NCI-H2029 treated with DMSO at 0.1 percent for 48 hours (cell line): Measurements from ENCODE around the gene SEMA3A.

Source experiments
- DNase-seq: peaks from one replicate; lab custom pipeline; 2025; lab: John Stamatoyannopoulos, UW

The SEMA3A gene

DNA sequence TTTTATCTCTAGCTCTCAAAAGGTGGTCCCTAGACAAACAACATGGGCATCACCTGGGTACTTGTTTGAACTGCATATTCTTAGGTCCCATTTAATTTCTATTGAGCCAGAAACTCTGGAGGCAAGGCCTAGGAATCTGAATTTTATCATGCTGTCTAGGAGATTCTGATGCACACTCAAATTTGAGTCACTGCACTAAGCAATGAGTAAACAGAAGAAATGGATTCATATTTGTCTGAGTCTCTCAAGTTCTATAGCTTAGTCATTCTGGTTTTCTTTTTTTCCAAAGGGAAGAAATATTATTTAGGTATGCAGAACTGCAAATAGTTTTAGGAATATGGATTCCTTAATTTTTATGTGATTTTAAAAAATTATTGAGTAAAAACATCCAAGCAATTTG, 185.5 kb downstream of the SEMA3A start:
- DNase-seq = no peak

DNA sequence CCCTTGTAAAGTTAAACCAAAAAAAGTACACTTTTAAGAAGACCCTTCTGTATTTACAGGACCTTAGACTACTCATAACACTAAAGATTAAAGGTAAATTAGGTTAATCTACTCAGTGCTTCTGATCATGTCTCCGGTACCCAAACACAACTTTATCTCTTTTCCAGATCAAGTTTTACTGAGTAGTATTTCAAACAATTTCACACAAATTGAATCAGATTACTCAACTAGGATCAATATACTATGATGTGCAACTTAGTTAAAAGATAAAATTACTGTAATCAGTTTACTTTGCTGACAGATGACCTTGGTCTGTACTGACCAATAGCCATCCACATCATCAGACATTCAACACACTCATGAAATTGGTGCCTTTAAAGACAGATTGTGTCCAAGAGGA, 191.4 kb downstream of the SEMA3A start:
- no peak for DNase-seq

GRCh38 chr7:84002348-84002747, 192.2 kb downstream of the SEMA3A start:
- DNase-seq = no peak

- no peak for DNase-seq
These were observed 197.7 kb downstream of the SEMA3A start for GRCh38 chr7:83996879-83997278.

DNA sequence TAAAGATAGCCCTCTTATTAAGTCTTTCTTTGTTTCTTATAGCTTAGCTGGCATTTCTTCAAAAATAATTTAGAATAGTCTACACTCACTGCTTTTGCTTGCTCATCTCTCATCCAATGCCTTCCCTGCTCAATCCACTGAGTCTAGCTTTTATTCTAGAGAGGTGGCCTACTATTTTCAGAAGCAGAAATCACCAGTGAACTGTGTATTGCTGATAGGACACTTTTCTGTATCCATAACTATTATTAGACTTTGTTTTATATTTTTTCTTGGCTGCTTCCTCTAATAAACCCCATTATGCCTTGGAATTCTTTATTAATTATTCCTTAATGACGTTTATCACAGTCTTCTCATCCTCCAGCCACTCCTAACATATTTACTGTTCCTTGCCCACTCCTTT, 206.8 kb downstream of the SEMA3A start:
- DNase-seq = no peak

DNA sequence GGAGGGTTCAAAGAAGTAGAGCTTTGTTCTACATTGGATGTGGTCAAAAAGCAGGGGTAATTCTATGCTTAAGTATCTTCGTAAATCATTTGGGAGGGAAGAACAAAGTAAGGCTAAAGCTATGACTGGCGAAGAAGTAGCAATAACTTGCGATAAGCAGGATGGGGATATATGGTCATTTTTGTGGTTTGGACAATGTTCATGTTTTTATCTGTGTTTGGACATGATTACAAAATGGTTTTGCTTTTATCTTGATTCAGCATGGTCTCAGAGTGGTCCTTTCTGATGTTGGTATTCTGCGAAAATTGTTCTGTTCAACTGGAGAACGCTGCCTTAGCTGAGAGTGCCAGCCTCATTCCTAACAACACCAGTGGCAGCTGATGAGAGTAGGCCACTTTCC, 208.8 kb downstream of the SEMA3A start:
- no peak for DNase-seq

DNA sequence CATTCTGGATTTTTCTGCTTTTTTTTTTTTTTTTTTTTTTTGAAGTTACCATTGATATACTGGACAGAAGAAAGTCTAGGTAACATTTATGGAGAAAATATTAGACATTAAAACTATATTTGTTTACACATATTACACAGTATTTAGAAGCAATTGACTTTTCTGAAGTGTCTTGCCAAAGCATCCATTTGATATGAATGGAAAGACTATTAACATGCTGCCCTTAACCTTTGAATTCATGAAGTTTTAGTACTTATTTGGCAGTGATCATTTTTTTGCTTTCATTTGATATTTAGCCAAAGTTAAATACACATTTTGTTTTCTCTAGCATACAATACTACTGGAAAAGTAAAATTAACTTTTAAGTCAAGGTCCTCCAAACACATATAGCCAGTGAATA, 210.0 kb downstream of the SEMA3A start:
- no peak for DNase-seq

DNA sequence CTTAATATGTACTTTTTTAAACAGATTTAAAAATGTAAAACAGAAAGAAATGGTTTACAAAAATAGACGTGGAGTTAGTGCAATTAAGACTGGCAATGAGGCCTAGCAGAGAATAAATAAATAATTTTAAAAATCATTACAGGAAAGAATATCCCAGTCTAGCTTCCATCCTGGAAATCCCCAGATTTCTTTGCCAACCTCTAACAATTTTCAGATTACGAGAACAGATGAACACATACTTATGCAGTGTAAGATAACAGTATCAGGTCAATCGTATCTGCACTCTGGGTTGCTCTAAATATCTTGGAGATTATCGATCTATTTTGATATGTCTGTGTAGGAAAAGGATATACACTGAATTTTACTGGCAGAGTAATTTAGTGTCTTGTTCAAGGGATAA, 210.5 kb downstream of the SEMA3A start:
- DNase-seq = no peak

DNA sequence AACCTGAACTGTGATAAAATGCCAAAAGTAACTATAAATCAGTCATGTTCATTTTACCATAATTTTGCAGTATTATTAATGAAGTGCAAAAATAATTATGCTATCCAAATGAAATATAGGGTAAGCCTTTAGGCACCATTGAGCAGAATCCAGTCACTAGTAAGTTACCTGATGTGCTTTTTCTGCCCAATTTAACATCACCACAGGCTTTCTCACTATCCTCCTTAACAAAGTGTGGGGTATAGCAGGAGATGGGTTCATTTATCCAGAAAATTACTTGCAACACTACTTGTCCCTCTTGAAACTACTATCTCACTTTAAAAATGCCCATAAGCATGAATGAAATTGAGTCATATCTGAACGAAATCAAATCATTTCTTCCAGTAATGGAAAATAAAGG, 211.0 kb downstream of the SEMA3A start:
- no peak for DNase-seq

DNA sequence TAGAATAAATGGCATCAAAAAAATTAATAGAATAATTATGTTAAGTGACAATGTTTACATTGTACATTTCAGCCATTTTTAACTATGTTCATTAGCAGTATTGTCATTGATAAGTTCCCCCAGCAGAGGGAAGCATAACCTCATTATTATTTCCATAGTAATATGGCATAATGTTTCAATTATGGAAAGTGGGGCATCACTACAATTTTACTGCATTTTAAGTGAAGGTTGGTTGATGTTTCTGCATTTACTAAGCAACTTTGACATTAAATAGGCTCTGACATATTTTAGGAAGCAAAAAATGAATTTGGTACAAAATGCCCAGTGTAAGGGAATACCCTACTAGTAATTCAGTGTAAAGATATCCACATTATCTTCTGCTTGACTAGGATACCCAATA, 218.3 kb downstream of the SEMA3A start:
- DNase-seq = peak; percentile 1

DNA sequence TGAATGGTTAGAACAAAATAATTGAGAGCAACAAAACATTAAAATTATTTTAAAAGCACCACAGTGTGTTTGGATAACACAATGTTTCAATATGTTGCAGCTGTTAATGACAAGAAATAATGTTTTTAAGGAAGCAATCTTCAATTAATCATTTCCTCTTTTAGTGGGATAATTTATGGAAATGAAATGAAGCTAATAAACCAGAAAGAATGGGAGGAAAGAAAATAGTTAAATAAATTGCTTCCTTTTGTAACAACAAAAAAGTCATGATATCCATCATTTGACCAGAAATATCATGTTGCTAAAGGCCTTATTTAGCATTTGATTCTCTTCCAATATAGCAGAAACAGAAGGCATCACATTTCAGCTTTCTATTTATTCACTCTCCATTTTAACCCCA, 224.5 kb downstream of the SEMA3A start:
- DNase-seq = no peak

- DNase-seq = no peak
These were observed 230.3 kb downstream of the SEMA3A start for GRCh38 chr7:83964318-83964717.

GRCh38 chr7:83957333-83957732, 237.3 kb downstream of the SEMA3A start:
- DNase-seq = no peak

GRCh38 chr7:83956104-83956503, 238.5 kb downstream of the SEMA3A start:
- DNase-seq = no peak

- DNase-seq = no peak
These were observed 242.4 kb downstream of the SEMA3A start for GRCh38 chr7:83952236-83952635.

GRCh38 chr7:83947260-83947659, 247.3 kb downstream of the SEMA3A start:
- no peak for DNase-seq

DNA sequence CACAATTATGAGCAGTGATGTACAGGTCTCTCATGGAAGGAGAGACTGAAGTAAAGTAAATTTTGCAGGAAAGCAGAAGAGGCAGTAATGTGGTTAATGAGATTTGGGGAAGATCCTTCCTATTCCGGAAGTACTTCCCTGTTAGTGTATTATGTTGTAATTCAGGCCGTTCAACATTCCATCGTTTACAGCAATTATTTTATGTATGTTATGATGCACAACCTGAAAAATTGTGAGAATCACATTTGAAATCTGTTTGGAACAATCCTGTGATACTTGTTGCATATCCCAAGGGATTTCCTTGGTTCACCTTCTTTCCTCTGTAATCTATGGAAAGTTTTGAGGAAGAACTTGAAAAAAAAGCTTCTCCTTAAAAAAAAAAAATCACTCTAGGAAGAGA, 247.8 kb downstream of the SEMA3A start:
- DNase-seq = no peak

GRCh38 chr7:83941300-83941699, 253.3 kb downstream of the SEMA3A start:
- no peak for DNase-seq

DNA sequence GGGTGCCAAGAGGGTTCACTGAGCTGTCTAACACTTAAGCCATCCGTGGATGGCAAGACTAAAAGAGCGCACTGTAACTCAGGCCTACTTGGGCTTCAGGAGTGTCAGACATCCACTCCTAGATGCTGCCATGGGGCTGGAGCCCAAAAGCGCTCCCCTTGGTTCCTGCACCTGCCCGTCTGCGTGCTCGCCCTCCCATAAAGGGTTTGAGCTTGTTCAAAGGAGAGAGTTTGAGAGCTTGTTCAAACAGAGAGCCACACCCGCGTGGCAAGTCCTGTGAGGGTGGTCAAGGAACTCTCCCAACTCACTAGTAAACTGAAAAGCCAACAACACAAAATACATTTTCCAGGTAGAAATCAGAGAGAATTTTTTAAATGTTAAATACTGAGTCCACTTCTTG, 256.7 kb downstream of the SEMA3A start:
- no peak for DNase-seq

DNA sequence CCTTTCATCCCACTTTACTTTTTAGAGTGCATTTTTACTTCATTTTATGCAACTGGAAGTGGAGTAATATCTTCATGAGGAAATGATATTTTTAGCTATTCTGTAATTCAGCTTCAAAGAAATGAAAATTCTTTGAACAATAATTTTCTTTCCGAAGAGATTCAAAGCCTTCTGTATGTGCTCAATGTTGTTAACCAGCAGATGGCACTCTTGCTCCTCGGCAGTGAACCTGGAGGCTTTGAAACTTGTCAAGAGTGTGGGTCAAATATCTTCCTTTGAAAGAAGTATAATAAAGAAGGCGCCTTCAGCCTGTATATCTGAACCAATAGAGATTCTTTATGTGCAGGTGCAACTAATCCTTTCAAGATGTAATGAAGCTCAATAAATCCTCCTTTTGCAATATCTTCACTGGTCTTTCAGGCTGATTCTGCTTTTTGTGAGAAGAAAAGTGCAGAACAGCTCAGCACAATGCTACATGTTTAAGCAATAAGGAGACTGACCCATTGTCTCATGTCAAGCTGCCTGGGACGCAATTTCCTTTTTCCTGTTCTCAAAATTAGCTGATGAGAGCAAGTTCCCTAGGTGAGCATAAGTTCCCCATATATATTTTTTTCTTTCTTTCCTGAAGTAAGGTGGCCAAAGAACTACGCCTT, 258.4 kb downstream of the SEMA3A start:
- DNase-seq = peak; percentile 27

DNA sequence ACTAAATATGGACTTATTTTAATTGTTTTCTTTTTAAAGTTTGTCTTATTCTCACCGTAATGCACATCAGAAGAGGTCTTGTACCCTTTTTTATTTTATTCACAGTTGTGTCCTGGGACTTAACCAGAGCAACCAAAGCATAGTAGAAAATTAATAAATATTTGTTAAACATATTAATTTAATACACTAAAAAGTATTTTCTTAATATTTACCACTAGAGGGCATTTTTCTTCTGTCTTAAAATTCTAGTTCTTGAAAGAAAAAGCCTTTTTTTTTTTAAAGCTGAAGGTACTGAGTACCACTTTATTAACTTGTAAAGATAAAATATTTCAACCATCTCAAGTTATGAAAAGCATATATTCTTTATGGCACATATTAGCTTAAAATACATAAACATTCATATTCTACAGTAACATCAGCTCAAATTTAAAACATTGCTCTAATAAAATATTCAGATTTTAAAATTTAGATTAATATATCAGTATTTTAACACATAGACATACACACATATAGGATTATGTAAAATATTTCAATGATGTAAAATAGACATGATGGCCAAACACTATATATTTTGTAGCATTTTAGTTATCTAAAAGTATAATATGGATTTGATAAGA, 260.4 kb downstream of the SEMA3A start:
- DNase-seq = no peak

GRCh38 chr7:83931968-83932367, 262.6 kb downstream of the SEMA3A start:
- no peak for DNase-seq

GRCh38 chr7:83930262-83930661, 264.3 kb downstream of the SEMA3A start:
- no peak for DNase-seq

- DNase-seq = no peak
These were observed 268.7 kb downstream of the SEMA3A start for GRCh38 chr7:83925860-83926259.
